Activated effector memory CD4-positive, alpha-beta T cell treated with Interleukin-2 at 50 U/mL for 16 hours (primary cell): ENCODE results near the gene ARHGAP24.
"Not testable (repeated sequence)": the region's sequence is repeated elsewhere in the genome, so short reads cannot be mapped to it uniquely, and the experiment has no call there.

Source experiments
- DNase-seq: peaks from one replicate; pipeline ENCODE4 v3.0.0-alpha.2; 2020

ARHGAP24 gene

GRCh38 chr4:85486425-85487086, 11.6 kb downstream of the ARHGAP24 start:
- no peak for DNase-seq

GRCh38 chr4:85488416-85488815, 13.5 kb downstream of the ARHGAP24 start:
- DNase-seq, result no peak

- no peak for DNase-seq
Observed at GRCh38 chr4:85489273-85489981, 14.5 kb downstream of the ARHGAP24 start.

GRCh38 chr4:85491527-85491926, 16.6 kb downstream of the ARHGAP24 start:
- DNase-seq, result no peak

- no peak for DNase-seq
Observed at GRCh38 chr4:85492336-85492735, 17.4 kb downstream of the ARHGAP24 start.

- no peak for DNase-seq
Observed at GRCh38 chr4:85495621-85496020, 20.7 kb downstream of the ARHGAP24 start.

GRCh38 chr4:85496126-85496849, 21.3 kb downstream of the ARHGAP24 start:
- DNase-seq, result no peak

GRCh38 chr4:85496933-85497332, 22.0 kb downstream of the ARHGAP24 start:
- DNase-seq, result no peak

GRCh38 chr4:85498068-85498733, 23.3 kb downstream of the ARHGAP24 start:
- DNase-seq, result no peak

- DNase-seq, result no peak
Observed at GRCh38 chr4:85499573-85499972, 24.6 kb downstream of the ARHGAP24 start.

GRCh38 chr4:85500110-85500867, 25.3 kb downstream of the ARHGAP24 start:
- no peak for DNase-seq

- DNase-seq, result not testable (repeated sequence)
Observed at GRCh38 chr4:85501145-85501544, 26.2 kb downstream of the ARHGAP24 start.

- no peak for DNase-seq
Observed at GRCh38 chr4:85508654-85509053, 33.7 kb downstream of the ARHGAP24 start.

- no peak for DNase-seq
Observed at GRCh38 chr4:85509882-85510631, 35.1 kb downstream of the ARHGAP24 start.

GRCh38 chr4:85510632-85510984, 35.7 kb downstream of the ARHGAP24 start:
- no peak for DNase-seq

GRCh38 chr4:85512446-85513205, 37.7 kb downstream of the ARHGAP24 start:
- DNase-seq, result no peak

- no peak for DNase-seq
Observed at GRCh38 chr4:85514117-85514516, 39.2 kb downstream of the ARHGAP24 start.

GRCh38 chr4:85514783-85515182, 39.8 kb downstream of the ARHGAP24 start:
- DNase-seq, result no peak

- DNase-seq, result no peak
Observed at GRCh38 chr4:85515701-85516100, 40.8 kb downstream of the ARHGAP24 start.

- DNase-seq, result not testable (repeated sequence)
Observed at GRCh38 chr4:85518526-85518925, 43.6 kb downstream of the ARHGAP24 start.
